Uterus (tissue), 4 donors: ENCODE data around the gene GTF2I. TPM values are rescaled to one million over a fixed set of nuclear protein-coding genes. Genes with fewer than 3 reads are reported as not detected.

Experiments
- DNase-seq, 2 donors: peaks; one replicate each; pipeline ENCODE4 v3.0.0-alpha.2; 2019 to 2020
- H3K27ac ChIP-seq, 2 donors: fragments of 200-600 bp; sonication (generic); 1 replicate in 1 of 2; 2 replicates in 1 of 2; pipeline ENCODE4 v1.5.1; 2016 to 2018
- H3K27me3 ChIP-seq, 2 donors: fragments of 200-600 bp; sonication (generic); one replicate each; pipeline ENCODE4 v1.5.1; 2018 to 2019; ENCODE audit warnings: control low read depth in 1 of 2
- H3K36me3 ChIP-seq, 2 donors: fragments of 200-600 bp; sonication (generic); one replicate each; pipeline ENCODE4 v1.5.1; 2019; ENCODE audit warnings: control low read depth in 1 of 2
- H3K4me1 ChIP-seq, 2 donors: fragments of 200-600 bp; sonication (generic); one replicate each; pipeline ENCODE4 v1.5.1; 2018 to 2019; ENCODE audit warnings: control low read depth in 1 of 2
- H3K4me3 ChIP-seq, 2 donors: fragments of 200-600 bp; sonication (generic); 1 replicate in 1 of 2; 2 replicates in 1 of 2; pipeline ENCODE4 v1.5.1; 2018 to 2019; ENCODE audit warnings: mild to moderate bottlenecking in 1 of 2
- H3K9me3 ChIP-seq, 2 donors: fragments of 200-600 bp; sonication (generic); one replicate each; pipeline ENCODE4 v1.5.1; 2019; ENCODE audit warnings: control low read depth in 1 of 2
- POLR2A ChIP-seq, 2 donors: fragments of 450-650 bp; IDR thresholded peaks; one replicate each; pipeline ENCODE4 v1.6.1; 2016; ENCODE audit warnings: antibody characterized with exemption in 2 of 2, mild to moderate bottlenecking in 1 of 2, moderate library complexity in 1 of 2
- intact Hi-C: fragments of 100-400 bp; cut with DNase I; formaldehyde crosslinking; loops from one replicate; pipeline ENCODE4 v1.15.1; 2023; ENCODE audit warnings: low total_unique reads
- total RNA-seq, 4 donors: library from RNA; depleted of rRNA in 3 of 4; stranded (reverse); fragments of >200 nt in 3 of 4; gene quantifications; one replicate each; pipeline versions ENCODE4 v1.1.0 to v1.2.4, GENCODE V29; 2014 to 2023
- TF ChIP-seq, protein P1 (sequence below), 4 experiments: fragments of 200-600 bp in 2 of 4; fragments of 450-650 bp in 2 of 4; sonication (generic) in 2 of 4; IDR thresholded peaks; one replicate each; pipeline ENCODE4 v1.5.1; 2016 to 2019; ENCODE audit warnings: antibody characterized with exemption in 4 of 4, mild to moderate bottlenecking in 2 of 4, moderate library complexity in 1 of 4
- donor health status: DM: yes; HTN: yes; CAD: no.

GTF2I gene
- total RNA-seq, 4 donors from 2014 or later: 135 to 454 (median 229) TPM

DNA sequence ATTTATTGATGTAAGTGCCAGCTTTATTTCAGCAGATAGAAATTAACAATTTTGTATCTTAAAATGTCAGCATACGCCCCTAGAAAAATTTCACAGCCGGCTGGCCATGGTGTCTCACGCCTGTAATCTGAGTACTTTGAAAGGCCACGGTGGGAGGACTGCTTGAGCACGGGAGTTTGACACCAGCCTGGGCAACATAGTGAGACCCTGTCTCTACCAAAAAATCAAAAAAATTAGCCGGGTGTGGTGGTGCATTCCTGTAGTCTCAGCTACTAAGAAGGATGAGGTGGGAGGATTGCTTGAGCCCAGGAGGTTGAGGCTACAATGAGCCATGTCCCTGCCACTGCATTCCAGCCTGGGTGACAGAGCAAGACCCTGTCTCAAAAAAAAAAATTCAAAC, 14.1 kb downstream of the GTF2I start:
- Histone ChIP-seq H3K27ac (no peak overlapping the region), H3K27me3 (no peaks in the 10 kb centered on the region), H3K9me3 (no peaks in the 10 kb centered on the region), H3K4me3 (no peak overlapping the region), H3K4me1 (no peaks in the 10 kb centered on the region), H3K36me3 (no peaks in the 10 kb centered on the region)
- intact Hi-C loops: no loop called here
- no peak for DNase-seq
- no peak for TF ChIP-seq POLR2A (IDR thresholded peaks at IDR 0.05)
- TF ChIP-seq, protein P1, sequence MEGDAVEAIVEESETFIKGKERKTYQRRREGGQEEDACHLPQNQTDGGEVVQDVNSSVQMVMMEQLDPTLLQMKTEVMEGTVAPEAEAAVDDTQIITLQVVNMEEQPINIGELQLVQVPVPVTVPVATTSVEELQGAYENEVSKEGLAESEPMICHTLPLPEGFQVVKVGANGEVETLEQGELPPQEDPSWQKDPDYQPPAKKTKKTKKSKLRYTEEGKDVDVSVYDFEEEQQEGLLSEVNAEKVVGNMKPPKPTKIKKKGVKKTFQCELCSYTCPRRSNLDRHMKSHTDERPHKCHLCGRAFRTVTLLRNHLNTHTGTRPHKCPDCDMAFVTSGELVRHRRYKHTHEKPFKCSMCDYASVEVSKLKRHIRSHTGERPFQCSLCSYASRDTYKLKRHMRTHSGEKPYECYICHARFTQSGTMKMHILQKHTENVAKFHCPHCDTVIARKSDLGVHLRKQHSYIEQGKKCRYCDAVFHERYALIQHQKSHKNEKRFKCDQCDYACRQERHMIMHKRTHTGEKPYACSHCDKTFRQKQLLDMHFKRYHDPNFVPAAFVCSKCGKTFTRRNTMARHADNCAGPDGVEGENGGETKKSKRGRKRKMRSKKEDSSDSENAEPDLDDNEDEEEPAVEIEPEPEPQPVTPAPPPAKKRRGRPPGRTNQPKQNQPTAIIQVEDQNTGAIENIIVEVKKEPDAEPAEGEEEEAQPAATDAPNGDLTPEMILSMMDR (IDR thresholded peaks at IDR 0.05): no peak

GRCh38 chr7:74672343-74672915, 14.9 kb downstream of the GTF2I start:
- no peak overlapping the region for H3K27ac ChIP-seq
- H3K27me3 ChIP-seq: no peaks in the 10 kb centered on the region
- no peaks in the 10 kb centered on the region for H3K9me3 ChIP-seq
- no peaks in the 10 kb centered on the region for H3K4me1 ChIP-seq
- TF ChIP-seq, protein P1 (IDR thresholded peaks at IDR 0.05): no peak
- no peak for TF ChIP-seq POLR2A (IDR thresholded peaks at IDR 0.05)
- H3K36me3 ChIP-seq: no peaks in the 10 kb centered on the region
- intact Hi-C loops: no loop called here
- H3K4me3 ChIP-seq: no peak overlapping the region
- no peak for DNase-seq

GRCh38 chr7:74674166-74674565, 16.6 kb downstream of the GTF2I start:
- Histone ChIP-seq H3K27me3 (no peaks in the 10 kb centered on the region), H3K27ac (no peak overlapping the region), H3K36me3 (no peaks in the 10 kb centered on the region), H3K9me3 (no peaks in the 10 kb centered on the region), H3K4me1 (no peaks in the 10 kb centered on the region), H3K4me3 (no peak overlapping the region)
- TF ChIP-seq POLR2A (IDR thresholded peaks at IDR 0.05): no peak
- TF ChIP-seq, protein P1 (IDR thresholded peaks at IDR 0.05): no peak
- no peak for DNase-seq
- intact Hi-C loops: no loop called here

- Histone ChIP-seq H3K27ac (no peak overlapping the region), H3K4me1 (no peaks in the 10 kb centered on the region), H3K27me3 (no peaks in the 10 kb centered on the region), H3K9me3 (no peaks in the 10 kb centered on the region), H3K4me3 (no peak overlapping the region), H3K36me3 (no peaks in the 10 kb centered on the region)
- TF ChIP-seq, protein P1 (IDR thresholded peaks at IDR 0.05): no peak
- no peak for TF ChIP-seq POLR2A (IDR thresholded peaks at IDR 0.05)
- no peak for DNase-seq
- intact Hi-C loops: no loop called here
Observed at GRCh38 chr7:74682829-74683228, 25.3 kb downstream of the GTF2I start.

DNA sequence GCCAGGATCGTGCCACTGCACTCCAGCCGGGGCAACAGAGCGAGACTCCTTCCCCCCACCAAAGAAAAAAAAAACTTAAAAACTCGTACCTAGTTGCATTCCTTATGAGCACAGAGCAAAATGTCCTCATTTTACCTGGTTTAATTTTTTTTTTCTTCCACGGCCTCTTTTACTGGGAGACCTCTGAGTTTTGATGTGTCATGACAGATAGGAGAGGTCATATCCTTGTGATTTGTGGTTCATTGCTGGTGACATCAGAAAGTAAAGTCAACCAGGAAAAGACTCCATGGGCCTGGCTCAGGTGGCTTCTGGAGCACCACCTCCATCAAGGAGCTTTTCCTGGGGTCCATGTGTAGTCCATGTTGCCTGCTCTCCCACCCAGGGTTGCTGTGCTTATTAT, 26.3 kb downstream of the GTF2I start:
- TF ChIP-seq, protein P1 (IDR thresholded peaks at IDR 0.05): no peak
- no peak for TF ChIP-seq POLR2A (IDR thresholded peaks at IDR 0.05)
- H3K4me3 ChIP-seq: no peak overlapping the region
- no peak overlapping the region for H3K27ac ChIP-seq
- intact Hi-C loops: no loop called here
- H3K9me3 ChIP-seq: no peaks in the 10 kb centered on the region
- no peaks in the 10 kb centered on the region for H3K27me3 ChIP-seq
- no peaks in the 10 kb centered on the region for H3K4me1 ChIP-seq
- DNase-seq: no peak
- no peaks in the 10 kb centered on the region for H3K36me3 ChIP-seq
